HG03442 (cell line): ENCODE measurements around the gene STAP2.

Source experiments
- ATAC-seq: cut with Tn5 transposase; IDR thresholded peaks from one replicate; pipeline ENCODE4 v1.9.1; 2021; ENCODE audit warnings: mild to moderate bottlenecking, moderate library complexity; ENCODE audit not compliant: unreplicated experiment

STAP2 gene

GRCh38 chr19:4371247-4372164 is 32.9 kb upstream of the STAP2 start:
- ATAC-seq, result no peak

GRCh38 chr19:4370418-4371041 is 31.9 kb upstream of the STAP2 start:
- no peak for ATAC-seq

GRCh38 chr19:4369888-4370260 is 31.2 kb upstream of the STAP2 start:
- ATAC-seq, result peak; percentile 26

- ATAC-seq, result peak; percentile 45
These were observed 30.7 kb upstream of the STAP2 start for GRCh38 chr19:4369109-4369887.

- no peak for ATAC-seq
These were observed 29.6 kb upstream of the STAP2 start for GRCh38 chr19:4368128-4368820.

GRCh38 chr19:4367781-4368127 is 29.1 kb upstream of the STAP2 start:
- ATAC-seq, result no peak

GRCh38 chr19:4367336-4367723 is 28.7 kb upstream of the STAP2 start:
- no peak for ATAC-seq

- ATAC-seq, result no peak
These were observed 28.2 kb upstream of the STAP2 start for GRCh38 chr19:4366666-4367335.

- ATAC-seq, result no peak
These were observed 27.4 kb upstream of the STAP2 start for GRCh38 chr19:4365791-4366665.

- ATAC-seq, result no peak
These were observed 26.7 kb upstream of the STAP2 start for GRCh38 chr19:4365341-4365740.

- ATAC-seq, result no peak
These were observed 25.1 kb upstream of the STAP2 start for GRCh38 chr19:4363571-4364304.

GRCh38 chr19:4362831-4363545 is 24.4 kb upstream of the STAP2 start:
- no peak for ATAC-seq

- ATAC-seq, result no peak
These were observed 23.6 kb upstream of the STAP2 start for GRCh38 chr19:4362101-4362828.

GRCh38 chr19:4361152-4362046 is 22.8 kb upstream of the STAP2 start:
- ATAC-seq, result no peak

GRCh38 chr19:4360641-4361151 is 22.1 kb upstream of the STAP2 start:
- ATAC-seq, result no peak

- ATAC-seq, result no peak
These were observed 21.5 kb upstream of the STAP2 start for GRCh38 chr19:4360081-4360569.
